ENCODE measurements around the gene TGFB3.
"Not testable (repeated sequence)": the region's sequence is repeated elsewhere in the genome, so short reads cannot be mapped to it uniquely, and the experiment has no call there.

The TGFB3 gene

DNA sequence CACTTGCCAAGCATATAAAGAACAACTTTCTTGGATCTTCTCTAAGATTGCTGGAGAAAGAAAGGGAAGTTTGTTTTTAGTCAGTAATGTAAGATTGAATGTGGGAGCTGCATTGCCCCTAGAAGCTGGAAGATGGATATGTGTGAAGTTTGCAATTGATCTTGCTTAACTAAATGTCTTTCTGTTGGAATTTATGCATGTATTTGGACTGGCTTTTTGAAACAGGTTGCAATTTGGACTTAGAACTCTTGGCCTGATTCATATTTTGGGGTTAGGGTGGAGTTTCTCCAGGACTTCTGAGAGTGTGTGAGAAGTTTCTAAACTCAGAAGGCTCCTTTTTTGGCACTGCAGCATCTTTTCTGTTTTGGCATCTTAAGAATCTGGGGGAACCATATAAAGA, 30.1 kb upstream of the TGFB3 start:
- H3K27ac ChIP-seq (replicated peaks; ENCODE audit: low read length), result no peak overlapping the region
- H3K14ac ChIP-seq (ENCODE audit: low read length), result no peak overlapping the region
- H3K4me2 ChIP-seq (ENCODE audit: insufficient read depth, low read length, poor library complexity, severe bottlenecking), result no peak overlapping the region
- no peak overlapping the region for H3K18ac ChIP-seq (ENCODE audit: low read length)
- H3K4me3 ChIP-seq (ENCODE audit: low read length in 2 of 2), result no peak overlapping the region
- H2BK12ac ChIP-seq (ENCODE audit: low read length), result no peak overlapping the region
- no peak overlapping the region for H2AFZ ChIP-seq (ENCODE audit: low read length)
- no peaks in the 10 kb centered on the region for H3K79me1 ChIP-seq (ENCODE audit: low read depth, low read length)
- H3K27me3 ChIP-seq (ENCODE audit: control insufficient read depth in 3 of 3, insufficient read depth in 3 of 3, low read depth in 1 of 3, low read length in 3 of 3), result no peaks in the 10 kb centered on the region
- peaks cover 0 to 3% of the 10 kb centered on the region in 2 donors for H3K9me3 ChIP-seq (replicated peaks in 1 of 2; ENCODE audit: control insufficient read depth in 2 of 2, insufficient read depth in 1 of 2, low read depth in 1 of 2, low read length in 2 of 2)
- no peak for DNase-seq (ENCODE audit: low spot score)
- no peak overlapping the region for H2BK15ac ChIP-seq (ENCODE audit: low read length)
- H4K91ac ChIP-seq (ENCODE audit: low read depth, low read length, poor library complexity), result no peak overlapping the region
- H3K23ac ChIP-seq (ENCODE audit: low read depth, low read length, poor library complexity), result no peak overlapping the region
- H2AK5ac ChIP-seq (ENCODE audit: low read depth, low read length), result no peak overlapping the region
- H3K9ac ChIP-seq (ENCODE audit: low read depth, low read length, poor library complexity), result no peak overlapping the region
- H3K4ac ChIP-seq (ENCODE audit: low read length), result no peak overlapping the region
- peaks cover 16 to 64% of the 10 kb centered on the region in 2 donors for H3K36me3 ChIP-seq (replicated peaks in 1 of 2; ENCODE audit: control insufficient read depth in 2 of 2, insufficient read depth in 2 of 2, low read length in 2 of 2)
- no peak overlapping the region for H2BK5ac ChIP-seq (ENCODE audit: low read length)
- peaks cover 0 to 4% of the 10 kb centered on the region in 2 donors for H3K4me1 ChIP-seq (ENCODE audit: control insufficient read depth in 2 of 2, insufficient read depth in 1 of 2, low read depth in 1 of 2, low read length in 2 of 2)
- H2BK120ac ChIP-seq (ENCODE audit: low read depth, low read length), result no peak overlapping the region
- no peak overlapping the region for H4K8ac ChIP-seq (ENCODE audit: low read depth, low read length)

DNA sequence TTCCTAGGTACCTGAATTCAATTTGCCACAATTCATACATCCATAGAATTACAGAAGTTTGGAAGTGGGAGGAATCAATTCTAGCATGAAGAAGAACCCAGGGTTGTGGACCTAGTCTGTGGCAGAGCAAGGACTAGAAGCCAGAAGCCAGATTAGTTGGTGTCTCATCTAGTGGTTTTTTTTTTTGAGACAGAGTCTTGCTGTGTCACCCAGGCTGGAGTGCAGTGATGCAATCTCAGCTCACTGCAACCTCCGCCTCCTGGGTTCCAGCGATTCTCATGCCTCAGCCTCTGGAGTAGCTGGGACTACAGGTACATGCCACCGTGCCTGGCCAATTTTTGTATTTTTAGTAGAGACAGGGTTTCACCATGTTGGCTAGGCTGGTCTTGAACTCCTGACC, 27.8 kb upstream of the TGFB3 start:
- no CpG with 5 or more reads among the region's 3 CpGs for WGBS, 2 donors (ENCODE audit: extremely low coverage in 2 of 2, insufficient read length in 2 of 2, insufficient replicate concordance in 1 of 2)
- H2AFZ ChIP-seq (ENCODE audit: low read length); H4K91ac ChIP-seq (ENCODE audit: low read depth, low read length, poor library complexity); H3K27ac ChIP-seq (replicated peaks; ENCODE audit: low read length); H3K79me1 ChIP-seq (ENCODE audit: low read depth, low read length); H3K14ac ChIP-seq (ENCODE audit: low read length); H3K18ac ChIP-seq (ENCODE audit: low read length); H2BK15ac ChIP-seq (ENCODE audit: low read length); H2BK120ac ChIP-seq (ENCODE audit: low read depth, low read length); H3K23ac ChIP-seq (ENCODE audit: low read depth, low read length, poor library complexity); H3K9me3 ChIP-seq (replicated peaks in 1 of 2; ENCODE audit: control insufficient read depth in 2 of 2, insufficient read depth in 1 of 2, low read depth in 1 of 2, low read length in 2 of 2); H3K27me3 ChIP-seq (ENCODE audit: control insufficient read depth in 3 of 3, insufficient read depth in 3 of 3, low read depth in 1 of 3, low read length in 3 of 3); H3K4me3 ChIP-seq (ENCODE audit: low read length in 2 of 2); H4K8ac ChIP-seq (ENCODE audit: low read depth, low read length); H2BK12ac ChIP-seq (ENCODE audit: low read length); H3K4ac ChIP-seq (ENCODE audit: low read length); H2AK5ac ChIP-seq (ENCODE audit: low read depth, low read length); H3K9ac ChIP-seq (ENCODE audit: low read depth, low read length, poor library complexity); H2BK5ac ChIP-seq (ENCODE audit: low read length); DNase-seq (ENCODE audit: low spot score); H3K4me2 ChIP-seq (ENCODE audit: insufficient read depth, low read length, poor library complexity, severe bottlenecking); H3K4me1 ChIP-seq (ENCODE audit: control insufficient read depth in 2 of 2, insufficient read depth in 1 of 2, low read depth in 1 of 2, low read length in 2 of 2): not testable (repeated sequence)
- H3K36me3 ChIP-seq (replicated peaks in 1 of 2; ENCODE audit: control insufficient read depth in 2 of 2, insufficient read depth in 2 of 2, low read length in 2 of 2), result peaks cover 20 to 76% of the 10 kb centered on the region in 2 donors

DNA sequence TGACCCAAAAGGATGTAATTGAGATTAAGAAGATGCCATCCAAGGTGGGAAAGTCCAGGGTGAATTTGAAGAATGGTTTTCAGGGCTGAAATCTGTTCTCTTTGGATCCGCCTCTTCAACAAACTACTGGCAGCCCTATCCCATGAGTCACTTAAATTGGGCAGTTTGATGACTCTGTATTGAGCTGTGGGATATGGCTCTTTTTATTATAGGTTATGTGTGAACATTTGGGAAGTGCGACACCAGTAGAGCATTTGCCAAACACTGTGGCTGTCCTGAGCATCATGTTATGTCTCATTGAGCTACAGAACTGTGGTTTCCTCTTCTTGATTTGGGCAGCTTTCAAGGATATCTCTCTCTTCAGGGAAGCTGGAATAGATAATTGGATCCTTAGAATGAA, 26.1 kb upstream of the TGFB3 start:
- Histone ChIP-seq H3K27me3 (ENCODE audit: control insufficient read depth in 3 of 3, insufficient read depth in 3 of 3, low read depth in 1 of 3, low read length in 3 of 3) (no peaks in the 10 kb centered on the region), H3K9ac (ENCODE audit: low read depth, low read length, poor library complexity) (no peak overlapping the region), H3K4me2 (ENCODE audit: insufficient read depth, low read length, poor library complexity, severe bottlenecking) (no peak overlapping the region), H2BK5ac (ENCODE audit: low read length) (no peak overlapping the region), H2BK120ac (ENCODE audit: low read depth, low read length) (no peak overlapping the region), H3K9me3 (replicated peaks in 1 of 2; ENCODE audit: control insufficient read depth in 2 of 2, insufficient read depth in 1 of 2, low read depth in 1 of 2, low read length in 2 of 2) (peaks cover 4 to 12% of the 10 kb centered on the region in 2 donors), H2AK5ac (ENCODE audit: low read depth, low read length) (no peak overlapping the region), H3K18ac (ENCODE audit: low read length) (no peak overlapping the region), H3K4ac (ENCODE audit: low read length) (no peak overlapping the region), H3K79me1 (ENCODE audit: low read depth, low read length) (no peaks in the 10 kb centered on the region), H4K8ac (ENCODE audit: low read depth, low read length) (no peak overlapping the region), H2AFZ (ENCODE audit: low read length) (no peak overlapping the region), H2BK15ac (ENCODE audit: low read length) (no peak overlapping the region), H3K23ac (ENCODE audit: low read depth, low read length, poor library complexity) (no peak overlapping the region), H3K36me3 (replicated peaks in 1 of 2; ENCODE audit: control insufficient read depth in 2 of 2, insufficient read depth in 2 of 2, low read length in 2 of 2) (peaks cover 12 to 72% of the 10 kb centered on the region in 2 donors), H3K27ac (replicated peaks; ENCODE audit: low read length) (no peak overlapping the region), H4K91ac (ENCODE audit: low read depth, low read length, poor library complexity) (no peak overlapping the region), H3K4me1 (ENCODE audit: control insufficient read depth in 2 of 2, insufficient read depth in 1 of 2, low read depth in 1 of 2, low read length in 2 of 2) (peaks cover 0 to 3% of the 10 kb centered on the region in 2 donors), H3K14ac (ENCODE audit: low read length) (no peak overlapping the region), H3K4me3 (ENCODE audit: low read length in 2 of 2) (no peak overlapping the region), H2BK12ac (ENCODE audit: low read length) (no peak overlapping the region)
- DNase-seq (ENCODE audit: low spot score), result no peak
- WGBS, 2 donors (ENCODE audit: extremely low coverage in 2 of 2, insufficient read length in 2 of 2, insufficient replicate concordance in 1 of 2), result no CpG with 5 or more reads among the region's 2 CpGs

DNA sequence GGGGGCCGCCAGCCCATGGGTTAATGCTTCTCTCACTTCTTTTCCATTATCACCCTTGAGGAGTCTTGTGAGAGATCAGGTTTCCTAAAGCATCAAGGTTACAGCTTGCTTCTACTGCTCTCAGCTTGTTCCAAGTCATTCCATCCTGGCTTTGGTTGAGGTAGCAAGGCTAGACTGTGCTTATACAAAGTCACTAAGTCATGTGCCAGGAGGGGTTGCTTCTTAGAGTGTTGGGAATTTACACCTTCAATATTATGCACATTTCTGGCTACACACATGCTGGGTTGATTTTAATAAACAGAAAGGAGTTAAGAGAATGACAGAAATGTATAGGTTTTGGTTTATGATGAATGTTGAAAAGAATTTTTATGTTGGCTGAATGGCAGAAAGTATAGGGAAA, 25.6 kb upstream of the TGFB3 start:
- no peak overlapping the region for H3K4ac ChIP-seq (ENCODE audit: low read length)
- no peak overlapping the region for H3K4me3 ChIP-seq (ENCODE audit: low read length in 2 of 2)
- no peak overlapping the region for H3K4me2 ChIP-seq (ENCODE audit: insufficient read depth, low read length, poor library complexity, severe bottlenecking)
- no peak overlapping the region for H2BK15ac ChIP-seq (ENCODE audit: low read length)
- no peak overlapping the region for H3K23ac ChIP-seq (ENCODE audit: low read depth, low read length, poor library complexity)
- no peak overlapping the region for H2AK5ac ChIP-seq (ENCODE audit: low read depth, low read length)
- no peak overlapping the region for H3K18ac ChIP-seq (ENCODE audit: low read length)
- H4K91ac ChIP-seq (ENCODE audit: low read depth, low read length, poor library complexity), result no peak overlapping the region
- H3K36me3 ChIP-seq (replicated peaks in 1 of 2; ENCODE audit: control insufficient read depth in 2 of 2, insufficient read depth in 2 of 2, low read length in 2 of 2), result peaks cover 12 to 73% of the 10 kb centered on the region in 2 donors
- no peaks in the 10 kb centered on the region for H3K27me3 ChIP-seq (ENCODE audit: control insufficient read depth in 3 of 3, insufficient read depth in 3 of 3, low read depth in 1 of 3, low read length in 3 of 3)
- no peak for DNase-seq (ENCODE audit: low spot score)
- peaks cover 4 to 12% of the 10 kb centered on the region in 2 donors for H3K9me3 ChIP-seq (replicated peaks in 1 of 2; ENCODE audit: control insufficient read depth in 2 of 2, insufficient read depth in 1 of 2, low read depth in 1 of 2, low read length in 2 of 2)
- no peak overlapping the region for H3K27ac ChIP-seq (replicated peaks; ENCODE audit: low read length)
- no peak overlapping the region for H3K9ac ChIP-seq (ENCODE audit: low read depth, low read length, poor library complexity)
- peaks cover 0 to 2% of the 10 kb centered on the region in 2 donors for H3K4me1 ChIP-seq (ENCODE audit: control insufficient read depth in 2 of 2, insufficient read depth in 1 of 2, low read depth in 1 of 2, low read length in 2 of 2)
- H2BK5ac ChIP-seq (ENCODE audit: low read length), result no peak overlapping the region
- no peak overlapping the region for H4K8ac ChIP-seq (ENCODE audit: low read depth, low read length)
- no peaks in the 10 kb centered on the region for H3K79me1 ChIP-seq (ENCODE audit: low read depth, low read length)
- no peak overlapping the region for H3K14ac ChIP-seq (ENCODE audit: low read length)
- no peak overlapping the region for H2AFZ ChIP-seq (ENCODE audit: low read length)
- no CpG with 5 or more reads among the region's 1 CpG for WGBS, 2 donors (ENCODE audit: extremely low coverage in 2 of 2, insufficient read length in 2 of 2, insufficient replicate concordance in 1 of 2)
- H2BK12ac ChIP-seq (ENCODE audit: low read length), result no peak overlapping the region
- no peak overlapping the region for H2BK120ac ChIP-seq (ENCODE audit: low read depth, low read length)
